GM23338 (cell line): ENCODE measurements around the gene FRMD4A.

ENCODE experiments used
- CTCF ChIP-seq, 2 experiments: fragments of 200-600 bp in 1 of 2; sonication (generic) in 1 of 2; conservative IDR thresholded peaks; 2 replicates each; pipeline versions ENCODE4 v1.5.1 to v1.6.1; 2016 to 2017; ENCODE audit warnings: antibody characterized with exemption in 2 of 2, low read depth in 2 of 2, mild to moderate bottlenecking in 2 of 2, moderate library complexity in 1 of 2
- EZH2phosphoT487 ChIP-seq: fragments of 200-600 bp; sonication (generic); IDR thresholded peaks from one replicate; pipeline ENCODE4 v1.8.1; 2018; ENCODE audit warnings: antibody characterized with exemption; ENCODE audit not compliant: unreplicated experiment
- POLR2AphosphoS5 ChIP-seq: IDR thresholded peaks from 2 replicates; pipeline ENCODE4 v1.6.1; 2016; ENCODE audit warnings: antibody characterized with exemption, low read depth
- REST ChIP-seq: IDR thresholded peaks from one replicate; pipeline ENCODE4 v1.6.1; 2018; ENCODE audit warnings: antibody characterized with exemption; ENCODE audit not compliant: unreplicated experiment

GRCh38 chr10:13788711-13789447 lies 541.8 kb downstream of the FRMD4A start:
- TF ChIP-seq CTCF (conservative IDR thresholded peaks at IDR 0.05; ENCODE audit: low read depth in 2 of 2): no peak
- no peak for TF ChIP-seq EZH2phosphoT487
- no peak for TF ChIP-seq REST
- no peak for TF ChIP-seq POLR2AphosphoS5
